Muscle of arm (tissue), 12 donors: ENCODE results near the gene B4GALNT2. TPM values are rescaled to one million over a fixed set of nuclear protein-coding genes. Genes with fewer than 3 reads are reported as not detected.
"Not testable (repeated sequence)": the region's sequence is repeated elsewhere in the genome, so short reads cannot be mapped to it uniquely, and the experiment has no call there.

Experiments
- DNase-seq: peaks from one replicate; pipeline ENCODE4 v3.0.0-alpha.2; 2013
- polyA plus RNA-seq, 12 donors: library from polyadenylated mRNA; unstranded; fragments of 120-200 nt; gene quantifications; one replicate each; pipeline ENCODE4 v1.2.1, GENCODE V29; 2013; ENCODE audit not compliant: insufficient read length in 12 of 12

Gene B4GALNT2
- polyA plus RNA-seq, 12 donors: 0.07 to 0.36 (median 0.15) TPM; not detected in 2

- no peak for DNase-seq
These were observed 12.4 kb upstream of the B4GALNT2 start for GRCh38 chr17:49120166-49120565.

- no peak for DNase-seq
These were observed 10.8 kb upstream of the B4GALNT2 start for GRCh38 chr17:49121696-49122292.

GRCh38 chr17:49122566-49122965 is 10.0 kb upstream of the B4GALNT2 start:
- no peak for DNase-seq

GRCh38 chr17:49123061-49123460 is 9.5 kb upstream of the B4GALNT2 start:
- no peak for DNase-seq

- no peak for DNase-seq
These were observed 7.1 kb upstream of the B4GALNT2 start for GRCh38 chr17:49125449-49125848.

DNA sequence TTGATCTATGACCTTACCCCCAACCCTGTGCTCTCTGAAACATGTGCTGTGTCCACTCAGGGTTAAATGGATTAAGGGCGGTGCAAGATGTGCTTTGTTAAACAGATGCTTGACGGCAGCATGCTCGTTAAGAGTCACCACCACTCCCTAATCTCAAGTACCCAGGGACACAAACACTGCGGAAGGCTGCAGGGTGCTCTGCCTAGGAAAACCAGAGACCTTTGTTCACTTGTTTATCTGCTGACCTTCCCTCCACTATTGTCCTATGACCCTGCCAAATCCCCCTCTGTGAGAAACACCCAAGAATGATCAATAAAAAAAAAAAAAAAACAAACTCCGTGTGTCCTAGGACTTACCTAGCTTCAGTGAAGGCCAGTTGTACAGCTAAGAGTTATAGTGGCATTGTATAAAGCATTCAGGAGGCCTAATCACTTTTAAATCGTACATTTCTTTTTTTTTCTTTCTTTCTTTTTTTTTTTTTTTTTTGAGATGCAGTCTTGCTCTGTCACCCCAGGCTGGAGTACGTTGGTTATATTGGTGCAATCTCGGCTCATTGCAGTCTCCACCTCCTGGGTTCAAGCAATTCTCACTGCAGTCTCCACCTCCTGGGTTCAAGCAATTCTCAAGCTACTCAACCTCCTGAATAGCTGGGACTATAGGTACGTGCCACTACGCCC is 6.2 kb upstream of the B4GALNT2 start:
- DNase-seq: not testable (repeated sequence)

DNA sequence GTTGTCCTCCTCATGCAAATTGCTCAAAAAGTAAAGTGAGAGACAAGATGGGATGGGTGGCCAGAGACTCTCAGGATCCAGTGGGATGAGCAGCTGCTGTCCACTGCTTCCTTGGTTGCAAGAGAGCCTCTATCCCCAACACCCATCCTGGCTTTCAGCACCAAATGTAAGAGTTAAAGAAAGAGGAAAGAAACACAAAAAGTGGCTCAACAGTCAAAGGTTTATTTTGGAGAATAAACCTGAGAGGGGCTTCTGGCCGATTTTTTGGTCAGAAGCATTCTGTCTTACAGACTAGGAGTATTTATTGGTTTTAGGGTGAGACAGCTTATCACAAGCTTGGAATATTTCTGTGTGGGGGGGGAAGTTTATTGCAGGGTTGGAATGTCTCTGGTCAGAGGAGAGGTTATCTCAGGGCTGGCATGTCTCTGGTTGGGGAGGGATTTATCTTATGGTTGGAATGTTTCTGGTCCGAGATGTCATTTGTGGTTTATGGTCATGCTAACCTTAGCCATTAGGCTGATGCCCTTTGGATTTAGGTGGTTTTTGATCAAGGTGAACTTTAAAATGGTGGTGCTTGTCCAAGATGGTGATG is 3.1 kb upstream of the B4GALNT2 start:
- not testable (repeated sequence) for DNase-seq

DNA sequence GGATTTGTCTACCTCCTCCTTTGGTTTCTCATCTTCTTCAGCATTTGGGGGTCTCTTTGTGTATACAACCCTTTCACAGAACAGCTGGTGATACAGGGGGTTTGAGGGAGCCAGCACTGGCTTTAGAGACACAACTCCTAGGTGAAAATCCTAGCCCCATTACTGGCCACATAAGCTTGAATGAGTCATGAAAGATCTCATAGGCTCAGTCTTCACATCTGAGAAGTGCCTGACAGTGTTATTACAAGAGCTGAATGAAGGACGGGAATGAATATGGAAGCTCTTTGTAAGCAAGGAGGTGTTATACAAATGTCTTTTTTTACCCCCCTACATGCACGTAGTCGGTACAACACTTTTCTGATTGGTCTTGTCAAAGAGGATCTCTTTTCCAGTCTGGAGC is 1.7 kb upstream of the B4GALNT2 start:
- no peak for DNase-seq

DNA sequence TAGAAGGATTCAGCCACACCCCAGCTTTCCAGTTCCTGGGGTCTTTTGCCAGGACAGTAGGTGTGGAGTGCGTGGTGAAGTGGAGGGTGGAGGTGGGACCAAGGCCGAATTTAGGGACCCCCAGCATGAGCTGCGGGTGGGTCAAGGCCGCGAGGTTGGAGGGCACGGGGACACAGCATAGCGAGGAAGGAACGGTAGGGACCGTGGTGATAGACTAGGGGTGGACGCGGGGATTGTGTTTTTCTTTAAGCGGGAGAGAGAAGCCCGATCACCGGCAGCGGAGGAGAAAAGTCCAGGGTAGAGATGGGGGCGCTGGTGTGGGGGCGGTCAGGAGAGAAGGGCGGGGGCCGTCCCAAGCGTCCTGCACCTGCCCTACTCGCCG is 261 bp upstream of the B4GALNT2 start:
- DNase-seq: no peak

GRCh38 chr17:49136335-49136734 is 3.8 kb downstream of the B4GALNT2 start:
- no peak for DNase-seq

- not testable (repeated sequence) for DNase-seq
These were observed 13.1 kb downstream of the B4GALNT2 start for GRCh38 chr17:49145654-49146053.

DNA sequence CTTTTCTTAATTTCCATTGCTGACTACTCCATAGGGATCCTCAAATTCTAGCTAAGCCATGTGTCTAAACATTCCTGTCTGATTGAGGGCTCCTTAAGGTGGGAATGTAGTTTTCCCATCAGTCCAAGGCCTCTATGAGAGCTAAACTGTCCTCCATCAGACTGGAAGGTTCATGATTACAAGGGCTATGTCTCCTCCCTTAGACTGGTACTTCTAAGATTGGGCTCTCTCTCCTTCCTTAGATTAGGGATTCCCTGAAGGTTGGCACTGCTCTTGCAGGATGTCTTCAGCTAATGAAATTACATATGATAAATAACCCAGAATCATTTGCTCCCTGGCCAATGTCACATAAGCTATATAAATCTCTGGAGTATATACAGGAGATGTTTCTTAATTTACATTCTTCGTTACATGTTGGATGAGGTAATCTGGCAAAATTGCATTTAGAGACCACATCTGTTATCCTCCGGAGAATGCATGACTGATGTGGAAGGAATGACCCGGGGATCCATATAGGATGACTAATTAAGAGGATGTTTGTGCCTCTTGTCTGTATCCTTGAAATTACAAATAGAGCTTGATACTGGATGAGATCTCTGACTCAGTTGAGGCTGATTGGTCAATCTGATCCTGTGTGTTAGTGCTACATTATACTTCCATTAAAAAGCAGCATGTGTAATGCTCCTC is 14.2 kb downstream of the B4GALNT2 start:
- DNase-seq: no peak

GRCh38 chr17:49148171-49148570 is 15.6 kb downstream of the B4GALNT2 start:
- no peak for DNase-seq

- no peak for DNase-seq
These were observed 19.4 kb downstream of the B4GALNT2 start for GRCh38 chr17:49151996-49152395.

DNA sequence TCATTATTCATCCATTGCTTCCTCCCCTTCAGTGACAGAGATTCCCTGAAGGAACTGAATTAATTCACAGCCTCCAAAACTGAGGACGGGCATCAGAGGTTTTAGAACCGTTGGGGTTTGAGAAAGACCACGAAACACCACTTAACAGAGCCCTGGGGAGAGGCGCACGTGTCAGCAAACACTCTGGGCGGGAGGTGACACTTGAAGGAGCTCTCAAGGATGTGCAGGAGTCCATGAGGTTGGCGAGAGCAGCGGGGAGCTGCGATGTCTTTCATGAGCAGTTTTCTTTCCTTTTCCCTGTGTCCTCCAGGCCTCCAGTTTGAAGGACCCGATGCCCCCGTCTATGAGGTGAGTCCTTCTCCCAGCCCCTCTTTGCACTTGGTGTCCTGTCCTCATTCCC is 23.7 kb downstream of the B4GALNT2 start:
- DNase-seq: no peak

DNA sequence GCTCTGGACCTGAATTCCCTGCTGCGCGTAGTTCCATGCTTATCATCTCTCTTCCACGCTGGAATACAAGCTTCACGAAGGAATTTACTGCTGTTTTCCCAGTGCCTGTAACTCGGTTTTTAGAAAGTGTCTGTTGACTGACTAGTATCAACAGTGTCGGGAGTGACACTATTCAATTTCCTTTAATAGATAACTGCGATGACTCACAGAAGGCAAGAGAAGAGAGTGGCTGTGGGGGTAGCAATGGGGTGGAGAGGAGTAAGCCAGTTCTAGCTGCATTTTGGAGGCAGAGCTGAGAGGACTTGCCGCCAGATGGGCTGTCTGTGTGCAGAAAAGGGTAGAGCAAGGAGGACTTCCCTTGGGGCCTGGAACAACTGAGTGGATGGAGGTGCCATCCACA is 25.2 kb downstream of the B4GALNT2 start:
- no peak for DNase-seq

GRCh38 chr17:49162866-49163265 is 30.3 kb downstream of the B4GALNT2 start:
- DNase-seq: no peak

DNA sequence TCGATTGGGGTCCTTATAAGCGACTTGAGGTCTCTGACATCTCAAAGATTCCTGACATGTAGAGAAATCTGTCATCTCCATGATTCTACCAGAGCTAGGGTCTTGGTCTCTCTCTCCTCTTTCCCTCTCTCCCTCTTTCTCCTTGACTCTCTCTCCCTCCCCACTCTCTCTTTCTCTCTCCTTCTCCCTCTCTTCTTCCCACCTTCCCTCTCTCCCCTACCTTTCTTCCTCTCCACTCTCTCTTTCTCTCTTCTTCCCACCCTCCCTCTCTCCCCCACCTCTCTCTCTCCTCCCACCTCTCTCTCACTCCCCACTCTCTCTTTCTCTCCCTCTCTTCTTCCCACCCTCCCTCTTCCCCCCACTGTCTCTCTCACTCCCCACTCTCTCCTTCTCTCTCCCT is 32.6 kb downstream of the B4GALNT2 start:
- DNase-seq: no peak

- DNase-seq: no peak
These were observed 36.1 kb downstream of the B4GALNT2 start for GRCh38 chr17:49168706-49169105.

- no peak for DNase-seq
These were observed 37.6 kb downstream of the B4GALNT2 start for GRCh38 chr17:49170216-49170615.

DNA sequence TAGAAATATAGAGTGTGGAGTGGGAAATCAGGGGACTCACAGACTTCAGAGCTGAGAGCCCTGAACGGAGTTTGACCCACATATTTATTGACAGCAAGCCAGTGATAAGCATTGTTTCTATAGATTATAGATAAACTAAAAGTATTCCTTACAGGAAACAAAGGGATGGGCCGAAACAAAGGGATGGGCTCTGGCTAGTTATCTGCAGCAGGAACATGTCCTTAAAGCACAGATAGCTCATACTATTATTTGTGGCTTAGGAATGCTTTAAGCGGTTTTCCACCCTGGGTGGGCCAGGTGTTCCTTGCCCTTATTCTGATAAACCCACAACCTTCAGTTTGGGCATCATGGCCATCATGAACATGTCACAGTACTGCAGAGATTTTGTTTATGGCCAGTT is 38.1 kb downstream of the B4GALNT2 start:
- DNase-seq: not testable (repeated sequence)

- DNase-seq: not testable (repeated sequence)
These were observed 43.4 kb downstream of the B4GALNT2 start for GRCh38 chr17:49175978-49176377.

- DNase-seq: peak; percentile 32
These were observed 47.7 kb downstream of the B4GALNT2 start for GRCh38 chr17:49180303-49180702.
